CD4-positive, alpha-beta T cell (primary cell): ENCODE measurements around the gene MASP1. TPM values are rescaled to one million over a fixed set of nuclear protein-coding genes. Genes with fewer than 3 reads are reported as not detected.

Experiments used
- ATAC-seq: fragments of 200-7000 bp; cut with Tn5 transposase; one replicate; pipeline ENCODE4 v1.10.0; 2022; ENCODE audit warnings: mild to moderate bottlenecking; ENCODE audit not compliant: poor library complexity
- CTCF ChIA-PET: fragments of 350-600 bp; sonication (Branson Sonifier 250); formaldehyde crosslinking; loops from one replicate; lab custom pipeline; 2021; ENCODE audit warnings: antibody characterized with exemption, inconsistent platforms; lab: Charles Lee
- POLR2A ChIA-PET: fragments of 350-600 bp; sonication (Branson Sonifier 250); formaldehyde crosslinking; loops from one replicate; lab custom pipeline; 2021; ENCODE audit warnings: antibody characterized with exemption, inconsistent platforms; lab: Charles Lee
- DNase-seq, 14 experiments: peaks; one replicate each; pipeline ENCODE4 v3.0.0-alpha.2; 2013 to 2020; ENCODE audit warnings: mixed read lengths in 2 of 14
- H3K27ac ChIP-seq, 2 donors: one replicate each; pipeline versions ENCODE4 v1.5.1 to v1.7.0; 2013; ENCODE audit warnings: low read length in 2 of 2, low read depth in 1 of 2, mild to moderate bottlenecking in 1 of 2
- H3K27me3 ChIP-seq, 2 experiments: 1 replicate in 1 of 2; 2 replicates in 1 of 2; pipeline versions ENCODE4 v1.6.1 to v1.7.0; 2013; ENCODE audit warnings: low read length in 2 of 2, control low read depth in 1 of 2, mild to moderate bottlenecking in 1 of 2, moderate library complexity in 1 of 2; ENCODE audit not compliant: insufficient read depth in 2 of 2, control insufficient read depth in 1 of 2
- H3K36me3 ChIP-seq: one replicate; pipeline ENCODE4 v1.6.1; 2013; ENCODE audit warnings: low read length, control low read depth; ENCODE audit not compliant: insufficient read depth
- H3K4me1 ChIP-seq: one replicate; pipeline ENCODE4 v1.6.1; 2013; ENCODE audit warnings: low read length, control low read depth; ENCODE audit not compliant: insufficient read depth
- H3K4me3 ChIP-seq: one replicate; pipeline ENCODE4 v1.5.1; 2013; ENCODE audit warnings: mild to moderate bottlenecking, low read length, moderate library complexity
- H3K9me3 ChIP-seq, 2 experiments: 1 replicate in 1 of 2; 2 replicates in 1 of 2; pipeline versions ENCODE4 v1.6.1 to v1.7.0; 2013; ENCODE audit warnings: low read length in 2 of 2, mild to moderate bottlenecking in 2 of 2, control low read depth in 1 of 2, moderate library complexity in 1 of 2; ENCODE audit not compliant: control insufficient read depth in 1 of 2, insufficient read depth in 1 of 2
- H3K27ac Mint-ChIP-seq: one replicate; pipeline ENCODE4 v1.8.0; 2020; ENCODE audit warnings: mixed read lengths
- H3K27me3 Mint-ChIP-seq: one replicate; pipeline ENCODE4 v1.8.0; 2021; ENCODE audit warnings: mixed read lengths
- H3K36me3 Mint-ChIP-seq: one replicate; pipeline ENCODE4 v1.8.0; 2021; ENCODE audit warnings: low read depth, mixed read lengths
- H3K4me1 Mint-ChIP-seq: one replicate; pipeline ENCODE4 v1.8.0; 2021; ENCODE audit warnings: low read depth, mixed read lengths
- H3K4me3 Mint-ChIP-seq: one replicate; pipeline ENCODE4 v1.8.0; 2020; ENCODE audit warnings: mild to moderate bottlenecking, mixed read lengths
- H3K9me3 Mint-ChIP-seq: one replicate; pipeline ENCODE4 v1.8.0; 2020; ENCODE audit warnings: mixed read lengths
- CTCF ChIP-seq: fragments of 200-600 bp; IDR thresholded peaks from one replicate; pipeline ENCODE4 v1.8.0; 2022; ENCODE audit warnings: antibody characterized with exemption, mild to moderate bottlenecking
- intact Hi-C, 2 experiments: fragments of 100-400 bp; cut with DNase I in 1 of 2; cut with micrococcal nuclease in 1 of 2; formaldehyde crosslinking; loops; one replicate each; pipeline versions ENCODE4 v1.15.1 to v1.9.0; 2023 to 2025; cut with DNase I, micrococcal nuclease
- polyA plus RNA-seq, 2 donors: library from polyadenylated mRNA; unstranded; fragments of 120-200 nt; gene quantifications; one replicate each; pipeline ENCODE4 v1.2.1, GENCODE V29; 2013
- total RNA-seq, 174 experiments: library from RNA in 2 of 174; stranded (reverse) in 2 of 174; gene quantifications; one replicate each; pipeline ENCODE4 v1.2.3 and lab custom pipeline; 2021 to 2026

MASP1 gene
- total RNA-seq (not detected), total RNA-seq (lab: John Stamatoyannopoulos, UW) (0 to 0.13 (median 0) reads per million in 172 experiments)
- not detected for polyA plus RNA-seq (2013, experiment 1 of 2)
- polyA plus RNA-seq (2013, experiment 2 of 2) = 0.20 TPM

GRCh38 chr3:187291512-187292132 is at the start of gene MASP1:
Gene MASP1, minus strand, starts transcription at chr3:187291737. Its CDS starts 105 bp downstream, at chr3:187291632.
- ATAC-seq = no peak
- Histone ChIP-seq H3K27me3 (peaks cover 0 to 23% of the 10 kb centered on the region in 2 experiments), H3K9me3 (no peaks in the 10 kb centered on the region), H3K4me1 (no peaks in the 10 kb centered on the region), H3K4me3 (no peak within 1 kb of the TSS), H3K27ac (no peak within 1 kb of the TSS), H3K36me3 (no peaks in the 10 kb centered on the region)
- no peak for DNase-seq
- TF ChIP-seq CTCF = no peak
- intact Hi-C loops = no loop called here
- Mint-ChIP-seq H3K4me1 (no peaks in the 10 kb centered on the region), H3K27ac (no peak within 1 kb of the TSS), H3K9me3 (no peaks in the 10 kb centered on the region), H3K4me3 (no peak within 1 kb of the TSS), H3K27me3 (peaks cover 42% of the 10 kb centered on the region), H3K36me3 (no peaks in the 10 kb centered on the region)
- CTCF ChIA-PET = no interaction called here
- POLR2A ChIA-PET = no interaction called here

- no peaks in the 10 kb centered on the region for H3K36me3 ChIP-seq
- ChIA-PET CTCF (no interaction called here), POLR2A (no interaction called here)
- H3K4me1 ChIP-seq = no peaks in the 10 kb centered on the region
- no peak for TF ChIP-seq CTCF
- ATAC-seq (no peak), DNase-seq (no peak)
- H3K9me3 ChIP-seq = no peaks in the 10 kb centered on the region
- intact Hi-C loops = no loop called here
- H3K27ac ChIP-seq = no peak overlapping the region
- H3K27me3 Mint-ChIP-seq = peaks cover 9% of the 10 kb centered on the region
- no peak overlapping the region for H3K4me3 ChIP-seq
- no peaks in the 10 kb centered on the region for H3K4me1 Mint-ChIP-seq
- no peaks in the 10 kb centered on the region for H3K36me3 Mint-ChIP-seq
- H3K9me3 Mint-ChIP-seq = no peaks in the 10 kb centered on the region
- no peak overlapping the region for H3K4me3 Mint-ChIP-seq
- no peak overlapping the region for H3K27ac Mint-ChIP-seq
- peaks cover 0 to 3% of the 10 kb centered on the region in 2 experiments for H3K27me3 ChIP-seq
Measured at GRCh38 chr3:187340578-187340977, 49.0 kb upstream of the MASP1 start.

GRCh38 chr3:187336322-187336721 is 44.8 kb upstream of the MASP1 start:
- H3K4me1 Mint-ChIP-seq = no peaks in the 10 kb centered on the region
- no peak for ATAC-seq
- no peaks in the 10 kb centered on the region for H3K9me3 ChIP-seq
- peaks cover 0 to 3% of the 10 kb centered on the region in 2 experiments for H3K27me3 ChIP-seq
- intact Hi-C loops = no loop called here
- no peak for DNase-seq
- no peak overlapping the region for H3K4me3 Mint-ChIP-seq
- H3K9me3 Mint-ChIP-seq = no peaks in the 10 kb centered on the region
- H3K36me3 Mint-ChIP-seq = no peaks in the 10 kb centered on the region
- H3K27me3 Mint-ChIP-seq = peaks cover 9% of the 10 kb centered on the region
- no peaks in the 10 kb centered on the region for H3K36me3 ChIP-seq
- no peak overlapping the region for H3K4me3 ChIP-seq
- CTCF ChIA-PET = no interaction called here
- no peaks in the 10 kb centered on the region for H3K4me1 ChIP-seq
- H3K27ac ChIP-seq = no peak overlapping the region
- no peak overlapping the region for H3K27ac Mint-ChIP-seq
- TF ChIP-seq CTCF = no peak
- POLR2A ChIA-PET = no interaction called here
